Measurements from ENCODE around the gene HYKK. TPM values are rescaled to one million over a fixed set of nuclear protein-coding genes. Genes with fewer than 3 reads are reported as not detected.

Gene HYKK
- total RNA-seq, 1 donor from 2014 or later: 3.9 TPM

- TF ChIP-seq, protein P1, sequence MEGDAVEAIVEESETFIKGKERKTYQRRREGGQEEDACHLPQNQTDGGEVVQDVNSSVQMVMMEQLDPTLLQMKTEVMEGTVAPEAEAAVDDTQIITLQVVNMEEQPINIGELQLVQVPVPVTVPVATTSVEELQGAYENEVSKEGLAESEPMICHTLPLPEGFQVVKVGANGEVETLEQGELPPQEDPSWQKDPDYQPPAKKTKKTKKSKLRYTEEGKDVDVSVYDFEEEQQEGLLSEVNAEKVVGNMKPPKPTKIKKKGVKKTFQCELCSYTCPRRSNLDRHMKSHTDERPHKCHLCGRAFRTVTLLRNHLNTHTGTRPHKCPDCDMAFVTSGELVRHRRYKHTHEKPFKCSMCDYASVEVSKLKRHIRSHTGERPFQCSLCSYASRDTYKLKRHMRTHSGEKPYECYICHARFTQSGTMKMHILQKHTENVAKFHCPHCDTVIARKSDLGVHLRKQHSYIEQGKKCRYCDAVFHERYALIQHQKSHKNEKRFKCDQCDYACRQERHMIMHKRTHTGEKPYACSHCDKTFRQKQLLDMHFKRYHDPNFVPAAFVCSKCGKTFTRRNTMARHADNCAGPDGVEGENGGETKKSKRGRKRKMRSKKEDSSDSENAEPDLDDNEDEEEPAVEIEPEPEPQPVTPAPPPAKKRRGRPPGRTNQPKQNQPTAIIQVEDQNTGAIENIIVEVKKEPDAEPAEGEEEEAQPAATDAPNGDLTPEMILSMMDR (IDR thresholded peaks at IDR 0.05; ENCODE audit: insufficient read depth, low read length, poor library complexity, severe bottlenecking): peak; percentile 17
- no peak for DNase-seq (ENCODE audit: low read depth)
- Histone ChIP-seq H3K36me3 (ENCODE audit: control insufficient read depth, insufficient read depth, low read length) (no peaks in the 10 kb centered on the region), H3K4me3 (ENCODE audit: low read depth, low read length) (peak overlapping the region; percentile 50), H3K27me3 (ENCODE audit: control insufficient read depth, insufficient read depth, low read length) (no peaks in the 10 kb centered on the region)
Observed at GRCh38 chr15:78565951-78566774, 58.8 kb downstream of the HYKK start.

DNA sequence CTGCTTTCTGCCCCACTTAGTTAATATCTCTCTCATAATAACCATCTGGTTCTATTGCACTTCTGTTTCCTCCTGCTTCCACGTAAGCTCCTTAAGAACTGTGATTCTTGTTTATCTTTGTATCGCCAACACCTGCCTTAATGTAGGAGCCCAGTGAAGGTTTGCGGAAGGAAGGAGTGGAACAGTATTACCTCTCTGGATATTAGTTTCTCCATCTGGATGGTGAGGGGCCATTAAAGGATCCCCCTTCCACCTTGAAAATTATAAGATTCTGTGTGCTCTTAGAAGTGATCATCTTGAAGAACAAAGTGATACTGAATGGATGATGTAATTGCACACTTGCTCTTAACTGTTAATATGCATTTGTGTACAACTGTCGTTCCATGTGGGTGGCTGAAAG, 60.2 kb downstream of the HYKK start:
- Histone ChIP-seq H3K27me3 (ENCODE audit: control insufficient read depth, insufficient read depth, low read length) (no peaks in the 10 kb centered on the region), H3K4me3 (ENCODE audit: low read depth, low read length) (no peak overlapping the region), H3K36me3 (ENCODE audit: control insufficient read depth, insufficient read depth, low read length) (no peaks in the 10 kb centered on the region)
- no peak for DNase-seq (ENCODE audit: low read depth)
- TF ChIP-seq, protein P1 (IDR thresholded peaks at IDR 0.05; ENCODE audit: insufficient read depth, low read length, poor library complexity, severe bottlenecking): no peak

DNA sequence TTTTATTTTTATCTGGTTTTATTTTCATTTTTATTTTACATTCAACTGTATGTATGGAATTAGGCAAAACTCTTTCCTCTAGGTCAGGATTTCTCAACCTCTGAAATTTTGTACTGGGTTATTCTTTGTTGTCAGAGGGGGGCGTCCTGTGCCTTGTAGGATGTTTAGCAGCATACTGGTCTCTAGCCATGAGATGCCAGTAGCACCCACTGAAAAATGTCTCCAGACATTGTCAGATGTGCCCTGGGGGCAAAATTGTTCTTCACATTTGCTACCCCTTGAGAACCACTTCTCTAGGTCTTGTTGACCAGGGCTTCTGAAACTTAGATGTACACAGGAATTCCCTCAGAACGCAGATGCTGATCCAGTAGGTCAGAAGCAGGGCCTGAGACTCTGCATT, 63.3 kb downstream of the HYKK start:
- H3K4me3 ChIP-seq (ENCODE audit: low read depth, low read length): no peak overlapping the region
- no peaks in the 10 kb centered on the region for H3K27me3 ChIP-seq (ENCODE audit: control insufficient read depth, insufficient read depth, low read length)
- H3K36me3 ChIP-seq (ENCODE audit: control insufficient read depth, insufficient read depth, low read length): no peaks in the 10 kb centered on the region
- no peak for DNase-seq (ENCODE audit: low read depth)
- TF ChIP-seq, protein P1 (IDR thresholded peaks at IDR 0.05; ENCODE audit: insufficient read depth, low read length, poor library complexity, severe bottlenecking): no peak

- TF ChIP-seq, protein P1 (IDR thresholded peaks at IDR 0.05; ENCODE audit: insufficient read depth, low read length, poor library complexity, severe bottlenecking): no peak
- DNase-seq (ENCODE audit: low read depth): no peak
- Histone ChIP-seq H3K36me3 (ENCODE audit: control insufficient read depth, insufficient read depth, low read length) (no peaks in the 10 kb centered on the region), H3K4me3 (ENCODE audit: low read depth, low read length) (no peak overlapping the region), H3K27me3 (ENCODE audit: control insufficient read depth, insufficient read depth, low read length) (no peaks in the 10 kb centered on the region)
Observed at GRCh38 chr15:78571382-78571781, 64.0 kb downstream of the HYKK start.

DNA sequence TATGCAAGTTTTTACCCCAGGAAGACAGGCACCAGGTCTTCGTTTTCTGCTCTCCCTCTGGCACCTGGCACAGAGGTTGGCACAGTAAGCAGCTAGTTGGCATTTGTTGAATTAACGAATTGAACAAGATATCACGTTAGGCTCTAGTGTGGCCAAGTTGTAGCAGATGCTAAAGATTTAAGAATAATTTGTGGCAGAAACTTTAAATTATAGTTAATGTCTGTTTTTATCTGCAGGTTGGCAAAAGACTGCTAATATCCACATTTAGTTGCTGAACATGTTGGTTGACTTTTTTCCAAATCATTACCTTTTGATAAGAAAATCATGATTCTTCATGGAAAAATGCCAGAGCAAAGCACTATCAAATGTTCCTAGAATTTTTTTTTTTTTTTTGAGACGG, 66.0 kb downstream of the HYKK start:
- no peaks in the 10 kb centered on the region for H3K27me3 ChIP-seq (ENCODE audit: control insufficient read depth, insufficient read depth, low read length)
- H3K4me3 ChIP-seq (ENCODE audit: low read depth, low read length): no peak overlapping the region
- DNase-seq (ENCODE audit: low read depth): no peak
- TF ChIP-seq, protein P1 (IDR thresholded peaks at IDR 0.05; ENCODE audit: insufficient read depth, low read length, poor library complexity, severe bottlenecking): no peak
- no peaks in the 10 kb centered on the region for H3K36me3 ChIP-seq (ENCODE audit: control insufficient read depth, insufficient read depth, low read length)

DNA sequence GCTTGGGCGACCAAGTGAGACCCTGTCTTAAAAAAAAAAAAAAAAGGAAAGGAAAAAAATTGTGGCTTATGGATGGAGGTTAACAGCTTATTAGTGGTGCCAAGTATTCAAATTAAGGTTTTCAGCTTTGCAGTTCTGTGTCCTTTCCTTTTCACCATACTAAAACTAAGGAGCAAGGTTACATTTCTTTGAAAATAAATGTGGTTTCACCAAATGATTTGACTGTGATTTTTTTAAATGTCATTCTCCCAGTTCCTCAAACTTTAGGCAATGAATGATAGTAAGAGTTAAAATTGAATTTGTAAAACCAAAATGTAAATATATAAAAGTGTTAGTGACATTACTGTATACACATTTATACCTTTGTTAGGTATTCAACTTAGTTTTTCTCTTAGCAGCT, 67.6 kb downstream of the HYKK start:
- no peaks in the 10 kb centered on the region for H3K36me3 ChIP-seq (ENCODE audit: control insufficient read depth, insufficient read depth, low read length)
- no peaks in the 10 kb centered on the region for H3K27me3 ChIP-seq (ENCODE audit: control insufficient read depth, insufficient read depth, low read length)
- TF ChIP-seq, protein P1 (IDR thresholded peaks at IDR 0.05; ENCODE audit: insufficient read depth, low read length, poor library complexity, severe bottlenecking): no peak
- no peak for DNase-seq (ENCODE audit: low read depth)
- no peak overlapping the region for H3K4me3 ChIP-seq (ENCODE audit: low read depth, low read length)
